NCI-H1105 treated with DMSO at 0.1 percent for 48 hours (cell line): Measurements from ENCODE around the gene COLEC12.

Experiments
- DNase-seq: peaks from one replicate; lab custom pipeline; 2025; lab: John Stamatoyannopoulos, UW

Gene COLEC12

GRCh38 chr18:475202-476031 lies 25.1 kb downstream of the COLEC12 start:
- DNase-seq, result no peak

GRCh38 chr18:474416-474815 lies 26.1 kb downstream of the COLEC12 start:
- DNase-seq, result no peak

- no peak for DNase-seq
Observed at GRCh38 chr18:473802-474201, 26.7 kb downstream of the COLEC12 start.

GRCh38 chr18:471716-472115 lies 28.8 kb downstream of the COLEC12 start:
- DNase-seq, result no peak

- no peak for DNase-seq
Observed at GRCh38 chr18:470661-471501, 29.6 kb downstream of the COLEC12 start.

- no peak for DNase-seq
Observed at GRCh38 chr18:468955-469790, 31.3 kb downstream of the COLEC12 start.

GRCh38 chr18:463827-464541 lies 36.5 kb downstream of the COLEC12 start:
- DNase-seq, result no peak

- no peak for DNase-seq
Observed at GRCh38 chr18:463403-463802, 37.1 kb downstream of the COLEC12 start.

GRCh38 chr18:461762-462161 lies 38.7 kb downstream of the COLEC12 start:
- no peak for DNase-seq

- no peak for DNase-seq
Observed at GRCh38 chr18:460791-461190, 39.7 kb downstream of the COLEC12 start.

GRCh38 chr18:459814-460593 lies 40.5 kb downstream of the COLEC12 start:
- no peak for DNase-seq

- no peak for DNase-seq
Observed at GRCh38 chr18:457521-458412, 42.7 kb downstream of the COLEC12 start.

GRCh38 chr18:457140-457519 lies 43.4 kb downstream of the COLEC12 start:
- no peak for DNase-seq

GRCh38 chr18:456361-457139 lies 44.0 kb downstream of the COLEC12 start:
- DNase-seq, result no peak

- no peak for DNase-seq
Observed at GRCh38 chr18:453400-453799, 47.1 kb downstream of the COLEC12 start.

GRCh38 chr18:452816-453215 lies 47.7 kb downstream of the COLEC12 start:
- DNase-seq, result no peak

- DNase-seq, result no peak
Observed at GRCh38 chr18:449374-449773, 51.1 kb downstream of the COLEC12 start.

- no peak for DNase-seq
Observed at GRCh38 chr18:448116-448790, 52.2 kb downstream of the COLEC12 start.
